Prostate gland (tissue), 2 donors: ENCODE data around the gene BICC1.

ENCODE experiments used
- POLR2A ChIP-seq: fragments of 450-650 bp; IDR thresholded peaks from one replicate; pipeline ENCODE4 v1.6.1; 2016; ENCODE audit warnings: antibody characterized with exemption, mild to moderate bottlenecking
- POLR2AphosphoS5 ChIP-seq: sonication (generic); formaldehyde crosslinking; IDR thresholded peaks from one replicate; pipeline ENCODE4 v1.6.1; 2017; ENCODE audit warnings: antibody characterized with exemption
- TF ChIP-seq, protein P1 (sequence below), 4 experiments: fragments of 200-600 bp in 2 of 4; fragments of 450-650 bp in 2 of 4; sonication (generic) in 2 of 4; IDR thresholded peaks; 1 replicate in 3 of 4; 2 replicates in 1 of 4; pipeline ENCODE4 v1.5.1; 2016 to 2019; ENCODE audit warnings: antibody characterized with exemption in 4 of 4, mild to moderate bottlenecking in 2 of 4, moderate library complexity in 2 of 4

DNA sequence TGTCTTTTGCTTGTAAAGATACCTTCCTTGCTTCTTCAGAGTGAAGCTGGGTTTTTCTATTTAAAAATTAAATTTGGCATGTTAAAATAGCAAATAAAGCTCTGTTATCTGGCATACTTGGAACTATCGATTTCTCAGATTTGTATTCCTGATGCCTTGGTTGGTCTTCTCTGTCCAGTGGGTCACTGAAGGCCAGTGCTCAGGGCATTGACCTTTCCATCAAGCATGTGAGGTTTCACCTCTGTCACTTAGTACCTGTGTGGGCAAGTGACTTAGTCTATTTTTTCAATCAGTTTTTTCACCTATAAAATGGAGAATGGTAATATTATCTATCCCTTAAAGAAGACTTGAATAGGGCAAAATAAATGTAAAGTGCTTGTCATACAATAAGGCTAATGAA is 311.3 kb downstream of the BICC1 start:
- TF ChIP-seq, protein P1, sequence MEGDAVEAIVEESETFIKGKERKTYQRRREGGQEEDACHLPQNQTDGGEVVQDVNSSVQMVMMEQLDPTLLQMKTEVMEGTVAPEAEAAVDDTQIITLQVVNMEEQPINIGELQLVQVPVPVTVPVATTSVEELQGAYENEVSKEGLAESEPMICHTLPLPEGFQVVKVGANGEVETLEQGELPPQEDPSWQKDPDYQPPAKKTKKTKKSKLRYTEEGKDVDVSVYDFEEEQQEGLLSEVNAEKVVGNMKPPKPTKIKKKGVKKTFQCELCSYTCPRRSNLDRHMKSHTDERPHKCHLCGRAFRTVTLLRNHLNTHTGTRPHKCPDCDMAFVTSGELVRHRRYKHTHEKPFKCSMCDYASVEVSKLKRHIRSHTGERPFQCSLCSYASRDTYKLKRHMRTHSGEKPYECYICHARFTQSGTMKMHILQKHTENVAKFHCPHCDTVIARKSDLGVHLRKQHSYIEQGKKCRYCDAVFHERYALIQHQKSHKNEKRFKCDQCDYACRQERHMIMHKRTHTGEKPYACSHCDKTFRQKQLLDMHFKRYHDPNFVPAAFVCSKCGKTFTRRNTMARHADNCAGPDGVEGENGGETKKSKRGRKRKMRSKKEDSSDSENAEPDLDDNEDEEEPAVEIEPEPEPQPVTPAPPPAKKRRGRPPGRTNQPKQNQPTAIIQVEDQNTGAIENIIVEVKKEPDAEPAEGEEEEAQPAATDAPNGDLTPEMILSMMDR (IDR thresholded peaks at IDR 0.05), result no peak
- TF ChIP-seq POLR2A (no peak), POLR2AphosphoS5 (no peak)
